ENCODE data around the gene GP1BB.

Gene GP1BB

DNA sequence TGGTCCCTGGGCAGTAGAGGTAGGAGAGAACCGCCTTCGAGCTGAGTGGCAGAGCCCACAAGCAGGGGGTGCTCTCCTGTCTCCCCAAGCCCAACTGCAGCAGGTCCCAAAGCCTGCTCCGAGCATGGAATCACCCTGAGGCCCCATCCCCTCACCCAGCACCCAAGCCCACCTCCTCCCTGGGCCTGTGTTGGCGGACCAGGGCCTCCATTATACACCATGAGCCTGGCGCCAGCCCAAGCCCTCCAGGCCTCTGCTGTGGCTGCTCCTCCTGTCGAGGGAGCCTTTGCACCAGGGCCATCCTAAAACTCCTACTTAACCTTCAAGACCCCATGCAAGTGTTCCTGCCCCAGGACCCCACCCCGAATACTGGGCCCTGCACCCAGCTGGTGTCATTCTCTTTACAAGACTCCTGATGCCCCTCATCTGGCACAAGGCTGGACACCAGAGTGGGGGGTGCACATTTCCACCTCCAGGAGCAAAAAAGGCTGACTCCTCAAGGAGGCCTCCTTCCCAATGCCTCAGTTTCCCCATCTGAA is 16.6 kb downstream of the GP1BB start:
- Histone ChIP-seq H3K4me1 (ENCODE audit: insufficient read depth, low read length, poor library complexity, severe bottlenecking) (no peaks in the 10 kb centered on the region), H3K79me2 (ENCODE audit: insufficient read depth, low read length) (no peaks in the 10 kb centered on the region), H3K27me3 (ENCODE audit: insufficient read depth, low read length, poor library complexity, severe bottlenecking) (no peaks in the 10 kb centered on the region), H2AFZ (ENCODE audit: low read length) (no peak overlapping the region), H3F3A (ENCODE audit: low read depth) (no peaks in the 10 kb centered on the region), H3K9me3 (ENCODE audit: insufficient read depth, low read depth, low read length) (no peaks in the 10 kb centered on the region), H4K20me1 (ENCODE audit: insufficient read depth, low read length, poor library complexity, severe bottlenecking) (no peaks in the 10 kb centered on the region), H3K4me3 (ENCODE audit: low read length, poor library complexity, severe bottlenecking) (no peak overlapping the region), H3K9ac (ENCODE audit: low read depth, low read length, poor library complexity, severe bottlenecking) (no peak overlapping the region), H3K4me2 (ENCODE audit: low read depth, low read length, poor library complexity, severe bottlenecking) (no peak overlapping the region), H3K9me2 (replicated peaks; ENCODE audit: low read depth, low read length) (no peaks in the 10 kb centered on the region), H3K36me3 (ENCODE audit: insufficient read depth, low read length) (no peaks in the 10 kb centered on the region)
- TF ChIP-seq, protein P1, sequence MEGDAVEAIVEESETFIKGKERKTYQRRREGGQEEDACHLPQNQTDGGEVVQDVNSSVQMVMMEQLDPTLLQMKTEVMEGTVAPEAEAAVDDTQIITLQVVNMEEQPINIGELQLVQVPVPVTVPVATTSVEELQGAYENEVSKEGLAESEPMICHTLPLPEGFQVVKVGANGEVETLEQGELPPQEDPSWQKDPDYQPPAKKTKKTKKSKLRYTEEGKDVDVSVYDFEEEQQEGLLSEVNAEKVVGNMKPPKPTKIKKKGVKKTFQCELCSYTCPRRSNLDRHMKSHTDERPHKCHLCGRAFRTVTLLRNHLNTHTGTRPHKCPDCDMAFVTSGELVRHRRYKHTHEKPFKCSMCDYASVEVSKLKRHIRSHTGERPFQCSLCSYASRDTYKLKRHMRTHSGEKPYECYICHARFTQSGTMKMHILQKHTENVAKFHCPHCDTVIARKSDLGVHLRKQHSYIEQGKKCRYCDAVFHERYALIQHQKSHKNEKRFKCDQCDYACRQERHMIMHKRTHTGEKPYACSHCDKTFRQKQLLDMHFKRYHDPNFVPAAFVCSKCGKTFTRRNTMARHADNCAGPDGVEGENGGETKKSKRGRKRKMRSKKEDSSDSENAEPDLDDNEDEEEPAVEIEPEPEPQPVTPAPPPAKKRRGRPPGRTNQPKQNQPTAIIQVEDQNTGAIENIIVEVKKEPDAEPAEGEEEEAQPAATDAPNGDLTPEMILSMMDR (conservative IDR thresholded peaks at IDR 0.05; ENCODE audit: low read length), result no peak
- no peak for TF ChIP-seq EZH2phosphoT487 (IDR thresholded peaks at IDR 0.05; ENCODE audit: borderline replicate concordance)

DNA sequence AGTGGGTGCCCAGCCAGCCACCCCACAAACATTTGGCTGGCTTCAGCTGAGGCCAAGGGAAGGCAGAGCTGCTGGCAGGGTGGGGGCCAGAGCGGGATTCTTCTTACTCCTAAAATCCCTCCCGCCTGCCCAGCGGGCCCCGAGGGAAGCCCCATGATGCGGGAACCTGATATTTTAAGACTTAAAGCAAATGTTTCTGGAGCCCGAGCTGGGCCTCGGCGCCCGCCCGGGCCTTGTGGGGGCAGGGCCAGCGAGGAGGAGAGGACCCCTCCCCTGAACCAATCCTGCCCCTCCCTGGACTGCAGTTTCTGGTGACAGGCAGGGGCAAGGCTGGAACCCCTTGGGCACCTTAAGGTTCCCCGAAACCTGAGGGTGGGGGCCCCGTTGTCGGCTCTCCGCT is 17.2 kb downstream of the GP1BB start:
- Histone ChIP-seq H3F3A (ENCODE audit: low read depth) (no peaks in the 10 kb centered on the region), H3K4me2 (ENCODE audit: low read depth, low read length, poor library complexity, severe bottlenecking) (no peak overlapping the region), H3K4me1 (ENCODE audit: insufficient read depth, low read length, poor library complexity, severe bottlenecking) (no peaks in the 10 kb centered on the region), H3K9me2 (replicated peaks; ENCODE audit: low read depth, low read length) (no peaks in the 10 kb centered on the region), H3K4me3 (ENCODE audit: low read length, poor library complexity, severe bottlenecking) (no peak overlapping the region), H2AFZ (ENCODE audit: low read length) (no peak overlapping the region), H3K27me3 (ENCODE audit: insufficient read depth, low read length, poor library complexity, severe bottlenecking) (no peaks in the 10 kb centered on the region), H3K9me3 (ENCODE audit: insufficient read depth, low read depth, low read length) (no peaks in the 10 kb centered on the region), H3K36me3 (ENCODE audit: insufficient read depth, low read length) (no peaks in the 10 kb centered on the region), H3K79me2 (ENCODE audit: insufficient read depth, low read length) (no peaks in the 10 kb centered on the region), H4K20me1 (ENCODE audit: insufficient read depth, low read length, poor library complexity, severe bottlenecking) (no peaks in the 10 kb centered on the region), H3K9ac (ENCODE audit: low read depth, low read length, poor library complexity, severe bottlenecking) (no peak overlapping the region)
- TF ChIP-seq, protein P1 (conservative IDR thresholded peaks at IDR 0.05; ENCODE audit: low read length), result no peak
- no peak for TF ChIP-seq EZH2phosphoT487 (IDR thresholded peaks at IDR 0.05; ENCODE audit: borderline replicate concordance)

GRCh38 chr22:19741053-19741452 is 17.7 kb downstream of the GP1BB start:
- Histone ChIP-seq H3K4me1 (ENCODE audit: insufficient read depth, low read length, poor library complexity, severe bottlenecking) (no peaks in the 10 kb centered on the region), H3K4me3 (ENCODE audit: low read length, poor library complexity, severe bottlenecking) (no peak overlapping the region), H2AFZ (ENCODE audit: low read length) (no peak overlapping the region), H3K9me2 (replicated peaks; ENCODE audit: low read depth, low read length) (no peaks in the 10 kb centered on the region), H3K4me2 (ENCODE audit: low read depth, low read length, poor library complexity, severe bottlenecking) (no peak overlapping the region), H3K36me3 (ENCODE audit: insufficient read depth, low read length) (no peaks in the 10 kb centered on the region), H3K9ac (ENCODE audit: low read depth, low read length, poor library complexity, severe bottlenecking) (no peak overlapping the region), H3K79me2 (ENCODE audit: insufficient read depth, low read length) (no peaks in the 10 kb centered on the region), H4K20me1 (ENCODE audit: insufficient read depth, low read length, poor library complexity, severe bottlenecking) (no peaks in the 10 kb centered on the region), H3K9me3 (ENCODE audit: insufficient read depth, low read depth, low read length) (no peaks in the 10 kb centered on the region), H3K27me3 (ENCODE audit: insufficient read depth, low read length, poor library complexity, severe bottlenecking) (no peaks in the 10 kb centered on the region), H3F3A (ENCODE audit: low read depth) (no peaks in the 10 kb centered on the region)
- TF ChIP-seq, protein P1 (conservative IDR thresholded peaks at IDR 0.05; ENCODE audit: low read length), result no peak
- TF ChIP-seq EZH2phosphoT487 (IDR thresholded peaks at IDR 0.05; ENCODE audit: borderline replicate concordance), result no peak
